ENCODE results near the gene TTC23L.
A peak's percentile ranks its signal among the peaks of the same experiment; 100 is the strongest.

Gene TTC23L, protein sequence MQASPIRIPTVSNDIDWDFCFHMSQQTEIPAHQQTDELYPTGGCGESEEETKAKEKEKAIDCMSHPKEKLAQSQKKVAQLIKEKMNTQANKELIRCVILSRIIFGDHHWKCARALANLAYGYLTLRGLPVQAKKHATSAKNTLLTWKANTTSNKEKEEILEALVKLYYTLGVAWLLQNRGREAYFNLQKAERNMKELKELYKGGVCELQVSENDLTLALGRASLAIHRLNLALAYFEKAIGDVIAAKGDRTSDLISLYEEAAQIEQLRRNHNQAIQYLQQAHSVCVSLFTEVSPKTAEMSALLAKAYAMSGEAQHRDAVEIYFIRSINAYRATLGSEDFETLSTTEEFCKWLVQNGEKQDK

DNA sequence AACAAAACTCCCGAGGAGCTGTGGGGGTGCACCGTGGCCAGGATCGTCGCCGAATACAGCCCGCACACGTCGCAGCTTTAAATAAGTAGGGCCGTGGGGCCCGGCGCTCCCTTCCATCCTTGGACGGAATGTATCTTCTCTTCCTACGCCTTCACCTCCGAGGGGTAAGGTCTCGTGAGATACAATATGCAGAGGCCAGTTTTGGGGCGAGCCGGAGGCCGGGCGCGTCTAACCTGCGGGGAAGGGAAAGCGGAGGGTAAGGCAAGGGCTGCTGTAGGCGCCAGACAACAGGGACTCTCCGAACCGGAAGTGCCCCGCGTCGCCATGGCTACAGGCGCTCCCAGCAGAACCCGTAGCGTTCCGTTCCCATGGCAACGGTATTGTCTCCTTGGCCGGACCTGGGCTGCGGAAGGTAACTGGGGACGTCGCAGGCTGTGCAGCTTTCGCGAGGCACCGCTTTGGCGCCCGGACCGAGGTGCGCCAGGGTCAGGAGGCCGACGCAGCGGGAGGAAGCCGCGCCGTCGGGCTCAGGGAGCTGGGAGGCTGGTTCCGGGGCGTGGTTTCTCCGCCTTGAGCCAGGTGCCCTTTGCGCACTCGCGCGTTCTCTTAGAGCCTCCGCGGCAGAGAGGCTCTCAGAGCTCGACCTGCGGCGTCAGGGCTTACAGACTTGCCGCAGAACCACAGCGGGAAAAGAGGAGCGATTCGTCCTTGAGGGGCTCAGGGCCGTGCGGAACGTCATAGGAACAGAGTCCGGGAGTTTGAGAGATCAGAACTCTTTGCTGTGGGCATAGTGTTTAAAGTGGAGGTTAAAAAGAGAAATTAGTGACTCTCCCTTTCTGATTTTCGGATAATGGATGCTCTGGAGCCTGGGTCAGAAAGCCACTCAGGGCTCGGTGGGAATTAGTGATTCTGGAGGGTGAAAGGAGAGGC, at the start of gene TTC23L:
Gene TTC23L (plus strand): TSS at position 380 of the 930 bp plus-strand sequence. CDS start 1,508 bp downstream, outside the sequence.
- TF ChIP-seq POLR2A (IDR thresholded peaks at IDR 0.05; ENCODE audit: low read length) (peak; percentile 33), GATA1 (IDR thresholded peaks at IDR 0.05; ENCODE audit: low read depth, low read length) (no peak)
- DNase-seq = peak; percentile 85 to 87

DNA sequence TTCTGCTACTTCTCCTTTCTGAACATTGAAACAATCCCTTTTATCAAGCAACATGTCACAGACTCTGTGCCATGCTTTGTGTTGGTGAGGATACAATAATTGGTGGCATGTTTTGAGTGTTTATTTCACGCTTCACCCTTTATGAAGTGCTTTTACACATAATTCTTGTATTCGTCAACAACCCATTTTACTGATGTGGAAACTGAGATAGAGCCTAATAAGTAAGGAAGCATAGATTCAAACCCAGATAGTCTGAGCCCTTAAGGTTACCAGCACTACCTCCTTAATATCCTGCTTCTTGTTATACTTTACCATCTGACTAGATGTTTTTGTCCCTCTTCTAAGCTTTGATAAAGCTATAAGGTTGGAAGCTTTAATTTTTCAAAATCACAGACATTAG, 49.3 kb upstream of the TTC23L start:
- no peak for DNase-seq
- TF ChIP-seq POLR2A (IDR thresholded peaks at IDR 0.05; ENCODE audit: low read length) = no peak
- no peak for TF ChIP-seq GATA1 (IDR thresholded peaks at IDR 0.05; ENCODE audit: low read depth, low read length)

DNA sequence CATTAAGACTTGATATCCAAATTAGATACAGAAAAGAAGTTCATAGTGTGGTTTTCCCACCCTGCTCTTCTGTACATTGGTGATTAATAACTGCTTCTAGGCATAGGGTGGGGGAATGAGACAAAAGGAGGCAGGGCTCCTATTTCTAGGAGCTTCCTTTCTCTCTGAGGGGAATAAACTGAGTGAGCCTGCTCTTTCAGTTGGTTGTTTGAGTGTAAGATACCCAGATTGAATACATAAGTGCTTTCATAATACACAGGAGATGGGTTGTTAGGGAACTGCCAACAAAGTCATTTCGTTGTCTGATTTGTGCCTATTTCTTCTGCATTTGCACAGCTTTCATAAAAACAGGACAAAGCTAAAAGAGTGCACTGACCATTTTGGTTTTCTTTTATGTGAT, 48.9 kb upstream of the TTC23L start:
- TF ChIP-seq GATA1 (IDR thresholded peaks at IDR 0.05; ENCODE audit: low read depth, low read length) = no peak
- no peak for TF ChIP-seq POLR2A (IDR thresholded peaks at IDR 0.05; ENCODE audit: low read length)
- no peak for DNase-seq

DNA sequence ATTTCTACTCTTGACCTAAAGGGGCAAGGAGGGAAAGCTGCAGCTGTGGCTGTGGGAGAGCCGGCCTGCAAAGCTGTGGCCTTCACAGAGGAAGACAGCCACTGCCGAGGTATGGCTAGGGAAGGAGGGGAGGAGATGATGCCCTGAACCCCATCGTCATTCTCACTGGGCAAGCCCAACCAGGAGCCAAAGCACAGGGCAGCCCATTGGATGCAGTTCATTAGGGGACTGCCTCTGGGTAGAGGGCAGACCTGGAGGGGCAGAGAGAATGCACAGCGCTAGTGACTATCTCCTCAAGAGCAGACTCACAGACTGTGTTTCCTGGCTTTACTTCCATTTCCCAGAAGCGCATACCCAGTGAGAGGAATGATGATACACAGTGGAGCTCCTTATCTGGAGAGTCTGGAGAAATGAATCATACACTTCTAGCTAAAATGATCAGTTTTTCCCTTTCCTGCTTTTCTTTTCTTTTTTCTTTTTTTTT, 47.2 kb upstream of the TTC23L start:
- no peak for DNase-seq
- TF ChIP-seq POLR2A (IDR thresholded peaks at IDR 0.05; ENCODE audit: low read length) (no peak), GATA1 (IDR thresholded peaks at IDR 0.05; ENCODE audit: low read depth, low read length) (no peak)

DNA sequence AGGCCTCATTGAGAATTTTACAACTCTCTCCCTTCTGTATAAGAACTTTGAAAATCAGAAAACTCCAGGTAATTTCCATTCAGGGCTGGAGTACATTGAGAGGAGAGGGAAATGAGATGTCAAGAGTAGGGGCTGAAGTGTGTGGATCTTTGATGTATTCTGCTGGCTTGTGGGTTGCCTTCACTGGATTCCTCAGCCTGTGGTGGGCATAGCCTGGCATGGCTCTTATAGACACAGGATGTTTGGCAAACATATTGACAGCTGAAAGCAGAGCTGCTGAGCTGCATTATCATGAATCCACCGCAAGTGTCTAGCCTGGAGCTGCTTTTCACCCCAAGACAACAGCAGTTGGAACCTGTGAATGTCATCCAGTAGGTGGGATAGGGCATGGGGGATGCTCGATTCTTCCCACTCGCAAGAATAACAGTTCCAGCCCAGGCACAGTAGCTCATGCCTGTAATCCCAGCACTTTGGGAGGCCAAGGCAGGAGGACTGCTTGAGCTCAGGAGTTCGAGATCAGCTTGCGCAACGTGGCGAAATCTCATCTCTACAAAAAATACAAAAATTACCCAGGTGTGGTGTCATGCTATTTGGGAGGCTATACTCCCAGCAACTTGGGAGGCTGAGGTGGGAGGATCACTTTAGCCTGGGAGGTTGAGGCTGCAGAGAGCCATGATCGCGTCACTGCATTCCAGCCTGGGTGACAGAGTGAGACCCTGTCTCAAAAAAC, 36.0 kb upstream of the TTC23L start:
- DNase-seq = peak in 1 of 2 experiments; percentile 2
- no peak for TF ChIP-seq GATA1 (IDR thresholded peaks at IDR 0.05; ENCODE audit: low read depth, low read length)
- TF ChIP-seq POLR2A (IDR thresholded peaks at IDR 0.05; ENCODE audit: low read length) = no peak

DNA sequence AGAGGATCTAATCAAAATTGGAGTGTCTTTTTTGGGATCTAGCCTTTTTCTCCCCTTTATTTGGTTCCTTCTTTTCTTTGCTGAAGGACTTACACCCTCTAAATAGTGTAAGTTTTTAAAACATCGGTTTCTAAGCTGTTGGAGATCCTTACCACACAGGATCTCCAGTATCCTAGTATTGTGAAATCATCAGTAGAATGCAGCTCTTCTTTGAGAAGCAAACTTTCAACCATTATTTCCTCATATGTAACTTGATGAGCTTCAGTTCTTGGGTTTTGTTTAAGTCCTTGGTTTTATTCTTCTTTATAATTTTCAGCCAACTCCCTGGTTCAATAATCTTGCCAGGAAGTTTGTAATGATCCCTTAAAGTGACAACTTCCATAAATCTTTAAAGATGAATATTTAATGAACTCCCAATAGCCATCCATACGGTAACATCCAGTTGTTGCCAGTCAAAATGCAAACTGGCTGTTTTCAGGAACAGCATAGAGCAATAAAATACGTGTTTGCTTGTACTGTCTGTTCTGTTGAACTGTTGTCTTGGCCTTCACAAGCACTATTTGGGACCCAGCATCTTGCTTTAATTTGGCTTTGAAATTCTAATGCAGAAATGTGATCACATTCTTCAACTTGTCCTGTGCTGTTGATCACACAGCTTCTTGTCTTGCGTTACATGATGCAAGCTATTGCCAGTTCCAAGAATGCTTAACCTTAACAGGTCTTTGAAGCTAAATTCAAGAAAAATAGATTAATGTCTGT, 34.8 kb upstream of the TTC23L start:
- no peak for DNase-seq
- TF ChIP-seq GATA1 (IDR thresholded peaks at IDR 0.05; ENCODE audit: low read depth, low read length) = no peak
- TF ChIP-seq POLR2A (IDR thresholded peaks at IDR 0.05; ENCODE audit: low read length) = no peak

DNA sequence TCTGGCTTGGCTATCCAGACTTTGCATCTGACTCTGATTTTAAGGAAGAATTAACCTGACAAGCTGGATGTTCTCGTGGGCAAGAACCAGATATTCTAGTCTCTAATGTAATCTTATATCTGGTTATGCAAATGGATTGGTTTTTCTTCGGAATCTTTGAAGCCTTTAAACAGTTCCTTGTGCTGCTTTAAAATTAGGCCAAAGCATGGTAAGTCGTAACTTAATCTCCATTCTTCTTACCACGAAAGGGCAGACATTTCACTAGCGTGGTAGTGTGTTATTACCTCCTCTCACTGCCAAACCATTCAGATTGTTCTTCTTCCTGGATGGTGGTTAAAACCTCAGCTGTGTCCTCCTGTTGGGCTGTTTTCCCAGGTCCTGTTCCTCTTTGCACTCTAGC, 34.1 kb upstream of the TTC23L start:
- no peak for TF ChIP-seq GATA1 (IDR thresholded peaks at IDR 0.05; ENCODE audit: low read depth, low read length)
- TF ChIP-seq POLR2A (IDR thresholded peaks at IDR 0.05; ENCODE audit: low read length) = no peak
- no peak for DNase-seq

DNA sequence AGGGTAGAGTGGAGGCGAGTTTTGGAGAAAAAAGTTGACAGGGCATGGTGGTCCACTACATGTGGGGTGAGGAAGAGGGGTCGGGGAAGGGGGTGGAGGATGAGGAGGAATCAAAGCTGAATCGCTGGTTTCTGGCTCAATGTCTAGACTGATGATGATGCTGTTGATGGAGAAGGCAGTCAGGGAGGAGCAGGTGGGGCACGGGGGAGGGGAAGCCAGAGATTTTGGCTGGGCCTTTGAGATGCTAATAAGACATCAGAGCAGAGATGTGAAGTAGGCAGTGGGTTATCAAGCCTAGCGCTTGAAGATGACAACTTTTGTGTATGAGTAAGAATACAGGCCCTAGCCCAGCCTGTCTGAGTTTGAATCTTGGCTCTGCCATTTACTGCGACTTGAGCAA, 32.4 kb upstream of the TTC23L start:
- TF ChIP-seq POLR2A (IDR thresholded peaks at IDR 0.05; ENCODE audit: low read length) = no peak
- no peak for TF ChIP-seq GATA1 (IDR thresholded peaks at IDR 0.05; ENCODE audit: low read depth, low read length)
- no peak for DNase-seq

DNA sequence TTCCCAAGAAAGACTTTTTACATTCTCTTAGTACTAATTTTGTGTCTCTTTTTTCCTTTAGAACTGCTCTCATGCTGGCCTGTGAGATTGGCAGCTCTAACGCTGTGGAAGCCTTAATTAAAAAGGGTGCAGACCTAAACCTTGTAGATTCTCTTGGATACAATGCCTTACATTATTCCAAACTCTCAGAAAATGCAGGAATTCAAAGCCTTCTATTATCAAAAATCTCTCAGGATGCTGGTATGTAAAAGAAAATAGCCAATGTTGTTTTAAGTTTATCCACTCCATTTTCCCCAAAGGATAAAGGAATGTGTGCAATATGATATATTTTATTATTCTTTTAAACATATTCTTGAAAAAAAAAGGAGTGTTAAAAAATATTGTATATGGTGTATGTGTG, 27.3 kb upstream of the TTC23L start:
- DNase-seq = no peak
- TF ChIP-seq POLR2A (IDR thresholded peaks at IDR 0.05; ENCODE audit: low read length) = no peak
- no peak for TF ChIP-seq GATA1 (IDR thresholded peaks at IDR 0.05; ENCODE audit: low read depth, low read length)

DNA sequence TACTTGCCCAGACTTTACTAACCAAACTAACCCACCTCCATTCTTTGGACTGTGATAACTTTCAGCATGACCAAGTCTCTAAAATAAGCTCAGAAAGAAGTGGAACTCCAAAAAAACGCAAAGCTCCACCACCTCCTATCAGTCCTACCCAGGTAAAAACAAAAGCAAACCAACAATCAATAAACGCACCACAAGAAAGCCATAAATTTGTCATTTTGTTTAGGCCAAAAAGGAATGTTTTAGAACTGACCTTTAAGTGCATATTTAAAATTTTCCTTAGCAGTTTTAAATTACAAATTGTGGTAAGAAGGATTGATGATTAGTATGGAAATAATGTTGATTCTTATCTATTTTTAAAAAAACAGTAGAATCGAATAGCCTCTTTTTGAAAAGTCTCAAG, 25.5 kb upstream of the TTC23L start:
- no peak for DNase-seq
- TF ChIP-seq GATA1 (IDR thresholded peaks at IDR 0.05; ENCODE audit: low read depth, low read length) (no peak), POLR2A (IDR thresholded peaks at IDR 0.05; ENCODE audit: low read length) (no peak)

DNA sequence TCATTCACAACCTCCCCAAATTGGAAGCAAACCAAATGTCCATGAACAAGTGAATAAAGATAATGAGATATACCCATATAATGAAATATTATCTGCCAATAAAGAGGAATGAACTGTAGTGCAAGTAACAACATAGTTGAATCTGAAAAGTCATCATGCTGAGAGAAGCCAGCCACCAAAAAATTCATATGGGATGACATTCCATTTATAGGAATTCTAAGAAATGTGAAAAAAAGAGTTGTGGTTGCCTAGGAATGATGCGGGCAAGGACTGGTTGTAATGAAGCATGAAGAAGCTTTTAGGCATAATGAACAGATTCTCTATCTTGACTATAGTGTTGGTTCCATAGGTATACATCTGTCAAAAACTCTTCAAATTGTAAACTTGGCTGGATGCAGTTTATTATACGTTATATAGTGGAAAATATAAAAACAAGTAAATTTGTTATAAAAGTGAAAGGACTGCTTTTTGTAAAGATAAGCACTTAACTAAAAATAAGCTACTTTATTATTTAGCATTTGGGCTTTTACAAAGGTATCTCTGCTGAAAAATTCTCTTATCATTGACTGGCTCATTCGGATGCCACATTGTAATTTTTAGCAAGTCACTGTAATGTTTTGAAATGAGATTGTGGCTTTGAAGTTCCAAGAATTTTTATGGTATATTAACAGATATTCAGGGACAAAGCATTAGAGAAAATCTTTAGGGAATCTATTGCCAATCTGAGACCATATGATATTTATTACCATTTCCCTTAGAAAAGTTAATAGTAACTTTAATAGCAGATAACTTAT, 21.2 kb upstream of the TTC23L start:
- DNase-seq = no peak
- TF ChIP-seq POLR2A (IDR thresholded peaks at IDR 0.05; ENCODE audit: low read length) (no peak), GATA1 (IDR thresholded peaks at IDR 0.05; ENCODE audit: low read depth, low read length) (no peak)

DNA sequence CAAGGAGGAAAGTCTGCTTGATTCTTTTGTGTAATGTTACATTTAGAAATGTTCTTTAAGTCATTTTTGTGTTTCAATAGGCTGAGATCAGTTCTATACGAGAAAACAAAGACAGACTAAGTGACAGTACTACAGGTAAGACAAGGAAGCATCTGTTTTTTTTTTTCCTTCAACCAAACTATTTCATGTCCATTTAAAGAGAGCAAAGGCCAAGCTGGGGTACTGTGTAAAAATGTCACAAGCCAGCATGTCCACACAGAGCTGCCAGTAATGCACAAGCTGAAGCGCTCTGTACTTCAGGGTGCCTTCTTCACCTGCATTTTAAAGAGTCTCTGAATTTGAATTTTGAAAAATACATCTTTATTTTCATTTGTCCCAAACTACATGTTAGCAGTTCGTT, 20.2 kb upstream of the TTC23L start:
- DNase-seq = no peak
- TF ChIP-seq POLR2A (IDR thresholded peaks at IDR 0.05; ENCODE audit: low read length) (no peak), GATA1 (IDR thresholded peaks at IDR 0.05; ENCODE audit: low read depth, low read length) (no peak)
